SK-N-MC (cell line): ENCODE results near the gene RPL37.

ENCODE experiments used
- EZH2 ChIP-seq: fragments of 200-600 bp; sonication (generic); IDR thresholded peaks from one replicate; pipeline ENCODE4 v1.6.1; 2017; ENCODE audit warnings: antibody characterized with exemption
- POLR2AphosphoS5 ChIP-seq: IDR thresholded peaks from 2 replicates; pipeline ENCODE4 v1.6.1; 2012; ENCODE audit warnings: mild to moderate bottlenecking, low read depth, low read length, borderline replicate concordance

DNA sequence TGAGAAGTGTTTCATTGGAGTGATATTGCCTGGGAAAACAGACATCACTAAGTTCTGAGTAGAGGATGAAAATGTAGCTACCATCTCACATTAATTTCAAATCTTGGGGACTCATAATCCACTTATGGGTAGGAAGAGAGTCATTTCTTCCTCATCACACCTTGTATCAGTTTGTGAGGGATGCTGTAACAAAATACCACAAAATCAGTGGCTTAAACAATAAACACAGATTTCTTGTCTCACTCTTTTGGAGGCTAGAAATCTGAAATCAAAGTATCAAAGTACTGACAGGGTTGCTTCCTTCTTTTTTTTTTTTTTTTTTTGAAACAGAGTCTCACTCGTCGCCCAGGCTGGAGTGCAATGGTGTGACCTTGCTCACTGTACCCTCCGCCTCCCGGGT is 9.5 kb upstream of the RPL37 start:
- no peak for TF ChIP-seq POLR2AphosphoS5
- TF ChIP-seq EZH2, result no peak
